IPS-18c (cell line): ENCODE measurements around the gene ATRAID.

ENCODE experiments used
- H3K4me3 ChIP-seq: 2 replicates; pipeline ENCODE4 v1.7.0; 2013; ENCODE audit warnings: low read depth, mild to moderate bottlenecking, low read length, moderate library complexity; ENCODE audit not compliant: insufficient read depth
- H3K9me3 ChIP-seq: one replicate; pipeline ENCODE4 v1.6.1; 2013; ENCODE audit warnings: mild to moderate bottlenecking, low read length, moderate library complexity; ENCODE audit not compliant: control insufficient read depth, insufficient read depth

The ATRAID gene

DNA sequence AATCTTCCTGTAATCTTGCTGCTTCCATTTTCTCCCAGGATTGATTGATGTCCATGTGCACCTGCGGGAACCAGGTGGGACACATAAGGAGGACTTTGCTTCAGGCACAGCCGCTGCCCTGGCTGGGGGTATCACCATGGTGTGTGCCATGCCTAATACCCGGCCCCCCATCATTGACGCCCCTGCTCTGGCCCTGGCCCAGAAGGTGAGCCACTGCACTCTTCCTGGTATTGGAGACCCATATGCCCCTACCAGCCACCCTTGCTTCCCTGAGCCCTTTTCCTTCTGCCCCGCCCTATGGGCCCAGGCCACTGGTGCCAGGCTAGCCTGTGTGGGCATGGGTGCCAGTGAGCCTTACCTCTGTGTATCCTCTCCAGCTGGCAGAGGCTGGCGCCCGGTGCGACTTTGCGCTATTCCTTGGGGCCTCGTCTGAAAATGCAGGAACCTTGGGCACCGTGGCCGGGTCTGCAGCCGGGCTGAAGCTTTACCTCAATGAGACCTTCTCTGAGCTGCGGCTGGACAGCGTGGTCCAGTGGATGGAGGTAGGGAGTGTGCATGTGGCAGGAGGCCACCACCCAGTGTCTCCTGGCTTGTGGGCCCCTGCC is 25.6 kb downstream of the ATRAID start:
- Histone ChIP-seq H3K9me3 (no peaks in the 10 kb centered on the region), H3K4me3 (no peak overlapping the region)

- Histone ChIP-seq H3K9me3 (no peaks in the 10 kb centered on the region), H3K4me3 (no peak overlapping the region)
These were observed 27.1 kb downstream of the ATRAID start for GRCh38 chr2:27238976-27239375.

GRCh38 chr2:27240406-27240805 is 28.6 kb downstream of the ATRAID start:
- Histone ChIP-seq H3K9me3 (no peaks in the 10 kb centered on the region), H3K4me3 (no peak overlapping the region)

GRCh38 chr2:27241761-27242613 is 30.1 kb downstream of the ATRAID start:
- H3K4me3 ChIP-seq: no peak overlapping the region

DNA sequence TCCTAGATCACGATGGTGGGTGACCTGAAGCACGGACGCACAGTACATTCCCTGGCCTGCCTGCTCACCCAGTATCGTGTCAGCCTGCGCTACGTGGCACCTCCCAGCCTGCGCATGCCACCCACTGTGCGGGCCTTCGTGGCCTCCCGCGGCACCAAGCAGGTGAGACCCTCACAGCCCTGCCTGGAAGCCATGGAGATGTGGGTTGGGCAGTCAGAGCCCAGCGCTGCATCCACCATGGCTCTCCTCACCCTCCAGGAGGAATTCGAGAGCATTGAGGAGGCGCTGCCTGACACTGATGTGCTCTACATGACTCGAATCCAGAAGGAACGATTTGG is 30.7 kb downstream of the ATRAID start:
- no peak overlapping the region for H3K4me3 ChIP-seq
- H3K9me3 ChIP-seq: no peaks in the 10 kb centered on the region

More at GRCh38 chr2:27241761-27242613, 30.1 kb downstream of the ATRAID start:
- no peaks in the 10 kb centered on the region for H3K9me3 ChIP-seq

DNA sequence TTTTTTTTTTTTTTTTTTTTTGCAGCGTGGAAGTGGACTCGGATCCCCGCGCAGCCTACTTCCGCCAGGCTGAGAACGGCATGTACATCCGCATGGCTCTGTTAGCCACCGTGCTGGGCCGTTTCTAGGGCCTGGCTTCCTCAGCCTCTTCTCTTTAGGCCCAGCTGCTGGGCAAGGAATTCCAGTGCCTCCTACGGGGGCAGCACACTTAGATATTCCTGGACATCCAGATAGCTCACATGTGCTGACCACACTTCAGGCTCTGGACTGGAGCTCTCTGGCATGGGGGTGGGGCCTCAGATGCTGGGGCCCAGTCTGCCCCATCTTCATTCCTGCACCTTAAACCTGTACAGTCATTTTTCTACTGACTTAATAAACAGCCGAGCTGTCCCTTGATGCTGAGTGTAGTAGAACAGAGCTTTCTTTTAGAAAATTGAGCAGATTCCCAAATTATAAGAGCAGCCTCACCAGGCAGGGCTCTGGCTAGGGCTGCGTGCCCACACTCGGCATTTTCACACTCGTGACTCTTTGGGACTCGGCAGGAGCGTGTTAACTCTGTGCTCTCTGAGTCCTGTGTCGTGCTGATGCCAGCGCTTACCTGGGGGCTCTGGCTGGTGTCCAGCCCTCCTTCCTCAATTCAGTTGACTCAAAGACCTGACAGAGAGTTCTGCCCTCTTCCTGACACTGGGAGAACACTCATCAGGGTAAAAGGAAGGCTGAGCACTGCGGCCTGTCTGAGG is 31.7 kb downstream of the ATRAID start:
- H3K9me3 ChIP-seq: no peaks in the 10 kb centered on the region
- H3K4me3 ChIP-seq: no peak overlapping the region

DNA sequence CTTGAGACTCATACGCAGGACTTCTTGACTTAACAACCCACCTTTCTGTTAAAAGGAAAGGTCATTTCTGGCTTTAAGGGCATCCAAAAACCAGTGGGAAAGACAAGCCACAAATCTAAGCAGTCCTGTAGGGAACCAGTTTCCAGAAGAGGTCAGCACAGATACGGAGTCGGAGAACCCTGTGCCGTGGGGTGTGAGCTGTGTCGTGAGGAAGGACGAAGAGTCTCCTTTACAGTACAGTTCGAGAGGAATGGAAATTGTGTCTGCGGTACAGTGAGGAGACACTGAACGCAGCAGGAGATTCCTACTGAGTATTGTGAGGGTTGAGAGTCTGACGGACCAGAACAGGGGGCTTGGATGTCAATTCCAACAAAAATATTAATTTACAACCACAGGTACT is 33.3 kb downstream of the ATRAID start:
- no peaks in the 10 kb centered on the region for H3K9me3 ChIP-seq

GRCh38 chr2:27245626-27246025 is 33.8 kb downstream of the ATRAID start:
- Histone ChIP-seq H3K4me3 (no peak overlapping the region), H3K9me3 (no peaks in the 10 kb centered on the region)

More for the DNA sequence above, 33.3 kb downstream of the ATRAID start:
- H3K4me3 ChIP-seq: no peak overlapping the region

- Histone ChIP-seq H3K4me3 (no peak overlapping the region), H3K9me3 (no peaks in the 10 kb centered on the region)
These were observed 36.1 kb downstream of the ATRAID start for GRCh38 chr2:27247893-27248292.

GRCh38 chr2:27249159-27249890 is 37.5 kb downstream of the ATRAID start:
- no peaks in the 10 kb centered on the region for H3K9me3 ChIP-seq
- no peak overlapping the region for H3K4me3 ChIP-seq

- peak overlapping the region; percentile 38; the same call in 1 of the 2 replicates for H3K4me3 ChIP-seq
- no peaks in the 10 kb centered on the region for H3K9me3 ChIP-seq
These were observed 38.2 kb downstream of the ATRAID start for GRCh38 chr2:27249891-27250651.

DNA sequence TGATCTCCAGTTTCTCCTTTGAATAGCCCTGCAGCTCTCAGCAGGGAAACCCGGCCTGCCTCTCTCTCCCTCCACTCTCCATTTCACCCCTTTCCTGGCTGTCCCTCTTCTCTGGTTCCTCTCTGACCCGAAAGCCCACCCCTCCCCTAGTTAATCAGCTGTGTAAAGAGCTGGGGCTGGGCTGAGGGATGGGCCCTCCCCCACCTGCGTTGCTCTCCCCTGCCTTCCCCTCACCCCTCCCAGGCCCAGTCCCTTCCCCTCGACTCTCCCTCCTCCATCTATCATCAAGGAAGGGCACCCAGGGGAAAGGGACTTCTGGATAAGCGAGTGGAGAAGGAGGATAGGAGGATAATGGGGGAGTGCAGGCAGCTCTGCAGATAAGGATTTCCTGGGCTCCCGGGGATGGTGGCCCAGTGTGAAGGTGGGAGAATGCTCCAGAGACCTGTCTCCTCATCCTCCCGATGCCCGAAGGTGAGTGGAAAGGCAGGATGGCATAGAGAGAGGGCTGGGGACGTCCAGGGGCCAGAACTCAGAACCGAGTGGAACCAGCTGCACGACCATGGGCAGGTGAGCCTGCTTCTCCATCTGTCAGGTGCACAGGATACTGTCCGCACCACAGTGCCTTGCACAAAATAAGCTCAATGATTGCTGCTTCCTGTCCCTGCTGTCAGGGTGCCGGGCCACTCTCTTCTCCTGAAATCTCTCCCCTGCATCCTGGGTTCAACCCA is 39.0 kb downstream of the ATRAID start:
- Histone ChIP-seq H3K9me3 (no peaks in the 10 kb centered on the region), H3K4me3 (peak overlapping the region; percentile 38; the same call in 1 of the 2 replicates)

DNA sequence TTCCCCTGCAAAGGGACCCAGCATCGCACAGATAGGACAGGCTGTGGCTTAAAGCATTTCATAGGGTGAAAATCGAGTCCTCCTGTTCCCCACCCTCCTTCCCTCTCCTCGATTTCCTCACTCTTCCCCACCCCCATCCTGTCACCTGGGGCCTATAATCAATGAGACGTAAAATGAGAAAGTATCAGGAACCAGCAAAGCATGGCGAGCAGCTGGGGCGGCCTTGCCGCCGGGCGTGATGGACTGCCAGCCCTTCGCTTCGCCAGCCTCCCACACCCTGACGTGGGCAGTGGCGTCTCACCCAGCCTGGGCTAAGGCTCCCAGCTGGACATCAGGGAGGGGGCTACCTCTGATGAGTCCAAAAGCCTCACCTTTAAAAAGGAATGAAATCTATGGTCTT is 39.9 kb downstream of the ATRAID start:
- Histone ChIP-seq H3K9me3 (no peaks in the 10 kb centered on the region), H3K4me3 (no peak overlapping the region)

- Histone ChIP-seq H3K9me3 (no peaks in the 10 kb centered on the region), H3K4me3 (no peak overlapping the region)
These were observed 43.3 kb downstream of the ATRAID start for GRCh38 chr2:27255187-27255586.

GRCh38 chr2:27255660-27256059 is 43.8 kb downstream of the ATRAID start:
- H3K9me3 ChIP-seq: no peaks in the 10 kb centered on the region

GRCh38 chr2:27256855-27257454 is 45.1 kb downstream of the ATRAID start:
- H3K9me3 ChIP-seq: no peaks in the 10 kb centered on the region
- H3K4me3 ChIP-seq: no peak overlapping the region; the same call in 1 of the 2 replicates

More at GRCh38 chr2:27255660-27256059, 43.8 kb downstream of the ATRAID start:
- H3K4me3 ChIP-seq: no peak overlapping the region
